HG02642 (cell line): Measurements from ENCODE around the gene AKR7A2.

Experiments used
- ATAC-seq: cut with Tn5 transposase; IDR thresholded peaks from one replicate; pipeline ENCODE4 v1.9.1; 2021; ENCODE audit warnings: mild to moderate bottlenecking; ENCODE audit not compliant: unreplicated experiment, poor library complexity

Gene AKR7A2

GRCh38 chr1:19311931-19312781, at the start of gene AKR7A2, which contains the start of gene SLC66A1:
AKR7A2 (minus strand) TSS chr1:19312144; CDS start chr1:19312124, 20 bp downstream.
SLC66A1 (plus strand) TSS chr1:19312326; CDS start chr1:19317678, 5,352 bp downstream.
- ATAC-seq: peak; percentile 76

- ATAC-seq: no peak
These were observed 49.1 kb upstream of the AKR7A2 start for GRCh38 chr1:19360843-19361610.

GRCh38 chr1:19360432-19360831, 48.5 kb upstream of the AKR7A2 start:
- ATAC-seq: no peak

- no peak for ATAC-seq
These were observed 48.1 kb upstream of the AKR7A2 start for GRCh38 chr1:19360016-19360415.

GRCh38 chr1:19359357-19359756, 47.4 kb upstream of the AKR7A2 start:
- ATAC-seq: no peak

GRCh38 chr1:19358710-19359109, 46.8 kb upstream of the AKR7A2 start:
- no peak for ATAC-seq

- no peak for ATAC-seq
These were observed 45.5 kb upstream of the AKR7A2 start for GRCh38 chr1:19357299-19357986.

GRCh38 chr1:19356266-19356665, 44.3 kb upstream of the AKR7A2 start:
- no peak for ATAC-seq

- ATAC-seq: no peak
These were observed 42.6 kb upstream of the AKR7A2 start for GRCh38 chr1:19354531-19354981.

- ATAC-seq: no peak
These were observed 41.7 kb upstream of the AKR7A2 start for GRCh38 chr1:19353596-19353995.

- ATAC-seq: no peak
These were observed 40.9 kb upstream of the AKR7A2 start for GRCh38 chr1:19352839-19353238.

GRCh38 chr1:19351873-19352272, 39.9 kb upstream of the AKR7A2 start:
- no peak for ATAC-seq

- no peak for ATAC-seq
These were observed 38.6 kb upstream of the AKR7A2 start for GRCh38 chr1:19350566-19350965.

GRCh38 chr1:19349999-19350398, 38.1 kb upstream of the AKR7A2 start:
- no peak for ATAC-seq

- ATAC-seq: no peak
These were observed 36.7 kb upstream of the AKR7A2 start for GRCh38 chr1:19348441-19349198.

- no peak for ATAC-seq
These were observed 35.7 kb upstream of the AKR7A2 start for GRCh38 chr1:19347533-19348172.

GRCh38 chr1:19346026-19346425, 34.1 kb upstream of the AKR7A2 start:
- ATAC-seq: no peak

- ATAC-seq: no peak
These were observed 33.4 kb upstream of the AKR7A2 start for GRCh38 chr1:19345391-19345790.

- ATAC-seq: no peak
These were observed 32.9 kb upstream of the AKR7A2 start for GRCh38 chr1:19344831-19345230.
